Muscle of back (tissue), 13 donors: Measurements from ENCODE around the gene PDE6C. TPM values are rescaled to one million over a fixed set of nuclear protein-coding genes. Genes with fewer than 3 reads are reported as not detected.

Experiments used
- DNase-seq, 3 donors: peaks; one replicate each; pipeline versions ENCODE4 v3.0.0 to v3.0.0-alpha.2; 2013
- long read RNA-seq, 9 donors: transcript quantifications; one replicate each; lab custom pipeline, GENCODE V29; 2026
- polyA plus RNA-seq, 10 donors: library from polyadenylated mRNA; unstranded; fragments of 120-200 nt; gene quantifications; one replicate each; pipeline ENCODE4 v1.2.1, GENCODE V29; 2013; ENCODE audit not compliant: insufficient read length in 10 of 10

PDE6C gene
- polyA plus RNA-seq: 1 to 10 TPM in 4 of 10 donors, under 1 TPM in 6; 0.12 to 3.2 (median 0.71) TPM
- long read RNA-seq, donor 1: 0 reads
- long read RNA-seq, donor 2: 0 reads
- long read RNA-seq, donor 3: 0 reads
- long read RNA-seq, donor 4, partial matches to known transcripts: 40 of 48 reads
- long read RNA-seq, donor 4, other reads (novel, unspliced or antisense): 8 of 48 reads
- long read RNA-seq, donor 5: 0 reads
- long read RNA-seq, donor 6: 0 reads
- long read RNA-seq, donor 7: 0 reads
- long read RNA-seq, donor 8: 0 reads
- long read RNA-seq, donor 9: 0 reads

DNA sequence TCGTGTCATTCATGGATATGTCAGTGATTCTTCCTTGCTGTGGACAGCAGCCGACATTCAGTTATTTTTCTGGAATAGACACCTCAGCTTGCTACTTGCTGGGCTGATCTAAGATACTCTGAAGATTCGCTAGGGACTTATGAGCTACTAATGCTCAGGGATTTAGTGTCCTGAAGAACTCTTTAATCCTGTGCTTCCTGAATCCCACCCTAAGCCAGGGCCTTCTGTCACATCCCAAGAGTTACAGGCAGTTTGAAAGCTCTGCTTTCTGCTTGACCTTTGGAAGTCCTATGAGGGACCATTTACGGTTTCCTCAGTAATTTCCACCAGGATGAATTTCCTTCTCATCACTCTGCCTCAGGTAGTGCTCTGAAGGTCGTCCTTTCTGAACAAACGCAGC, at the start of gene PDE6C:
Gene PDE6C, plus strand, starts transcription at position 227 of the 400 bp plus-strand sequence. CDS start 189 bp downstream, outside the sequence.
- no peak for DNase-seq

DNA sequence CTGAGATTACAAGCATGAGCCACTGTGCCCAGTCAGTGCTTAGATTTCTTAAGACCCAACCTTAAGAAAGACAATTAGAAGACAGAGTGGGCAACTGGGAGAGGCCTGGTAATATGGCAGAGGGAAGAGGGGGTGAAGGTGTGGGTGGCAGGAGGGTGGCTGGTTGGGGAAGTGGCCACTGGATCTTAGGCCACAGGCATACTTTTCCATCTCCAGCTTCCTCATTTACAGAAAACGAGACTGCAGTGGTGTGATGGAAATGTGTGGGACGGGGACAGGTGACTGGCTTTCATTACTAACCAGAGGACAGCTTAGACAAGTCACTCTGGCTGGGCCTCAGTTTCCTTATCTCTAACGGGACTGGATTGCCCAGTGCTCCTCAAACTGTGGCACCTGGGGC, 46.9 kb upstream of the PDE6C start:
- DNase-seq: no peak

DNA sequence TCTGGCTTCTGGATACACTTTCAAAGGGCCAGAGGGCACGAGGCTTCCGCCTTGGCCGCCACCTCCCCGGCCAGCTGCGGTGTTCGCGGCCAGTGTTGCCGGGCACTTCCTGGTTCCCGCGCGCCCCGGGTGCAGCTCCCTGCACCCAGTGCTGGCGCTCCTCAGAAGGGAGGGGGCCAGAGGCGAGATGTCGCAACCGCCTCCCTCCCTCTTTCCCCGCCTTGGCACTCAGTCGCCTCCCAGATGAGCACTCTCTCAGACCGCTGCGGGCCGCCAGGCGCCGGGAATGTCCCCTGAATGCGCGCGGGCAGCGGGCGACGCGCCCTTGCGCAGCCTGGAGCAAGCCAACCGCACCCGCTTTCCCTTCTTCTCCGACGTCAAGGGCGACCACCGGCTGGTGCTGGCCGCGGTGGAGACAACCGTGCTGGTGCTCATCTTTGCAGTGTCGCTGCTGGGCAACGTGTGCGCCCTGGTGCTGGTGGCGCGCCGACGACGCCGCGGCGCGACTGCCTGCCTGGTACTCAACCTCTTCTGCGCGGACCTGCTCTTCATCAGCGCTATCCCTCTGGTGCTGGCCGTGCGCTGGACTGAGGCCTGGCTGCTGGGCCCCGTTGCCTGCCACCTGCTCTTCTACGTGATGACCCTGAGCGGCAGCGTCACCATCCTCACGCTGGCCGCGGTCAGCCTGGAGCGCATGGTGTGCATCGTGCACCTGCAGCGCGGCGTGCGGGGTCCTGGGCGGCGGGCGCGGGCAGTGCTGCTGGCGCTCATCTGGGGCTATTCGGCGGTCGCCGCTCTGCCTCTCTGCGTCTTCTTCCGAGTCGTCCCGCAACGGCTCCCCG, 45.7 kb upstream of the PDE6C start, which contains the start of gene FFAR4:
Gene FFAR4, plus strand, starts transcription at position 231 of the 842 bp plus-strand sequence. Its CDS starts 56 bp downstream, at position 287.
- peak in 1 of 3 donors; percentile 37 for DNase-seq

DNA sequence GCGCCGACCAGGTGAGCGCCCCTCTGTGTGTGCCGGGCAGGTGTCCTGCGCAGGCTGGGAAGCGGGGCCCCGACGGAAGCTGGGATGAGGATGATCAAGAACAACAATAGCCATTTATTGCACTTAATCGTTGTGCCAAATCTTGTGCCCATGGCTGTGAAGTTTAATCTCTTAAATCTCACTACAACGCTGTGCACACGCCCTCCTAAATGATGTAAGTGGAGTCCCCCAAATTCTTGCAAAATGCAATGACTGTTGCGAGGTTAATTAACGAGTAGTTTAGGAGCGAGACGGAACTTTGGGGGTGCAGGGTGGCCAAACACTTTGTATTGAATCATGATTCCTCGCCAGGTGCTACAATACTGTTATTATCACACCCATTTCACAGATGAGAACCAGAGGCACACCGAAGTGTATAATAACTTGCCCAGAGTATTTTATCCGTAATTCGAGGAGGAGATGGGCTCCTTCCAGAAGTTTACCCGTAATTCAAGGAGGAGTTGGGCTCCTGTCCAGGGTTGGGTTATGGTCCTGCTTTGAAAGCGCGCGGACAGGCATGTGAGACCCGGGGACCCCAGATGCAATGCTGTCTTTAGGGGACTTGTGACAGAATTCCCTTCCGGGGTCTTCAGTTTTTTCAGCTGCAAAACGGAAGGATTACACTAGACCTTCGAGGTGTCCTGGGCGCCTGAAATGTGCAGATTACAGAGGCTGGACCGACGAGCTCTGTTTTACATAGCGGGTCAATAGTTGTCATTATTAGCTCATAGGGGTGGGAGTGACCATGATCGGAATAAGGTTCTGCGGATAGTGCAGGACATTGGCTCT, 44.8 kb upstream of the PDE6C start:
- no peak for DNase-seq

DNA sequence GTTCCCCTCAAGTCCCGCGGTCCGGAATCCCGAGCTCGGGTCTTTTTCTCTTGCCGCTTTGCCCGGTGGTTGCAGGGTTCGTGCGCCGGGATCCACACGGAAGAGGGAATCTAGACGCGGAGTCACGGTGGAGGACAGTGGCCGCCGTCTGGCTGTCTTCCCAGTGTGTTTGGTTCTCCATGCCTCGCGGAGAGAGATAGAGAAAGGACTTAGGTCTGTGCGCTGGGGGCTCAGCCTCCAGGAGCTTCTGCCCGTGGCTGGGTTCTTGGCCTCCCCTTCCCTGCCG, 44.3 kb upstream of the PDE6C start:
- DNase-seq: peak in 1 of 3 donors; percentile 26

DNA sequence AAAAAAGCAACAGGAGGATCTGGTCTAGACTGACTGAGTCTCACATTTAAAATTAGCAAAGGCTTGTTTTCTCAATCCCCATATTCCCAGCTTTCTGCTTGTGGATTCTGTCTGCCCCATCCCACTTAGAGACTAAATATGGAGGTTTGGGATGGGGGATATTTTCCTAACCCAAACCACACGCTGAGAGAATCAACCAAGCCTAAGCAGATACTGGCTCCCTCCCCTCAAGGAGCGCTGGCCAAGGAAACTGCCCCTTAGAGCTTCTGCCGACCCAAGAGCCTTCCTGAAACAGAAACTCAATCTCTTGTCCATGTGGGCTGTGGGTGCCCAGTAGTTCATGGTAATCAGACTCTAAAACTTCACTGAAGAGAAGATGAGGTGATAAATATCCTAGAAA, 42.0 kb upstream of the PDE6C start:
- DNase-seq: no peak

DNA sequence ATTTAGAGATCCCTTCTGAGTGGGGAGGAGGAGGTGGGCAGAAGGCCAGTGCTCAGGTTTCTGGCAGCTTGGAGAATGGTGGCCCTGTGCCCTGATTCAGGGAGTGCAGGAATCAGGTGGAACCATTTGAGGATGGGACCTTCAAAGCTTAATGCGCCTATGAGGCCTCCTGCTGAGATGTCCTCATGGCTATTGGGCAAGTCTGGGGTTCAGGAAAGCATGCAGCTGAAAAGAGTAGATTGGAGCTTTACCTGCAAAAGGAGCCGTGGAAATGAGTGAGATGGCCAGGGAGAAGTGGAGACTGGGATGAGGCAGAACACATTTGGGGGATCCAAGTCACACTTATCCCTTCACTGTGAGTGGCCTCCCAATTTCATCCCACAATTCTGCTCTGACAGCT, 39.7 kb upstream of the PDE6C start:
- no peak for DNase-seq

DNA sequence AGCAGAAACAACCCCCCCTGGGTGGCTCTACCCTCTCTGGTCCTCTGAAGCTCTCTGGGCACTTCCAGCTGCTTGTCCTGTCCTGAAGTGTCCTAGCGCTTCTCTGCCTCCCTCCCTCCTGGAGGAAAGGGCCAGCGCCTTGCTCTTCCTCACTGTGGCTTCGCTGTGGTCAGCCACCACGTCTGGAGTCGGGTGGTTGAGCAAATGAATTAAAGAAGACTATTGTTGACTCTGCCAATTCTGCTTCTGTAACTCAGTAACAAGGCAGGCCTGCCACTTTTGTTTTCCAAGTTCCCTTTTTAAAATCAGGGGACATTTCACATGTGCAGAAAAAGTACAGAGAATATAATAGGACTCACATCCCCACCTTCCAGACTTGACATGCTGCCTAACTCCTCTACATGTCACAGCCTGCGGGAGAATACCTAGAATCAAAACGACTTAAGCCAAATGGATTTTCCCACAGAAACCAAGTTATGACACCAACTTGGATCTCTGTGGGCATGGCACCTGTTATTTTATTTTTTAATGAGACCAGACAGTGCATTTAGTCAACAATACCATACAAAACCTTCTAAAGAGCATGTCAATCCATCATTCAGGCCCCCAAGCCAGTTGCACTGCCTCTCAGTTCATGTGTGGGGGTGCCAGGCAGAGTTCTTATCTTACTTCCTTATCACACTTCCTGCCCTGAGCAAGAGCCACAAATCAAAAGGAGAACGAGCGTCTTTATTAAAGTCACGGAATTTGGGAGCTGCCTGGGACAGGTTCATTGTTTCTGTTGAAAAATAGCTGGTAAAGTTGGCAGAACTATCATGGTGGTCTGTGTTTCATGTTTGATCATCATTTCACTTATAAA, 39.1 kb upstream of the PDE6C start:
- peak in 1 of 3 donors; percentile 26 for DNase-seq

DNA sequence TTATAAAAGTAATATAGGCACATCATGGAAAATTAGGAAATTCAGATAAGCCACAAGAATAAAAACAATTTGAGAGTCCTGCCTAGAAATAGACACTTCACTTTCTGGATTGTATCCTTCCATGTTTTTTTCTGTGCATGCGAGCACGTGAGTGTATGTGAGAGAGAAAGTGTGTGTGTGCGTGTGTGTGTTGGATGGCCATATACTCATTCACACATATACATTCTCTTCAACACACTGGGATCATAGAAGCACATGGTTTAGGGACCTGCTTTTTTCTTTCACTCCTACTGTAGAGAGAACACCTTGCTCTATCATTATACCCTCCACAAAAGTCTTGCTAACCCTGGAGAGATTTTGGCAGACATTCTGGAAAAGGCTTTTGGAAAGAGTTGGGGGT, 38.4 kb upstream of the PDE6C start:
- no peak for DNase-seq

DNA sequence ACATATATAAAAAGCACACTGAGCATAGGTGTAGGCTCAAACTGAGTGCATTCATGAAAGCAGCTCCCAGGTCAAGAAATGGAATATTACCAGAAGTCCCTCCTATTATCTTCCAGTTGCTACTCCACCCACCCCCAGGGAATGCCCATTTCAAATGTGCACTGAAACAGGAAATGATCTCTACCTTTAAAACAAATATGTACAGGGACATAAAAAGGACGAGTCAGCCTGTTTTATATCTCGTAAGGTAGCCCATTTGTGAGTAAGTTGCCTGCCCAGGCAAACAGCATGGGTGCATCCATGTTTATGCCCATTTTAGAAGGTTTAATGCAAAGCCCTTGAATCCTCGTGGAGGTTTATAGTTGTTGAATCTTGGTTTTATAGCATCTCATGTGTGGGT, 35.4 kb upstream of the PDE6C start:
- DNase-seq: no peak

DNA sequence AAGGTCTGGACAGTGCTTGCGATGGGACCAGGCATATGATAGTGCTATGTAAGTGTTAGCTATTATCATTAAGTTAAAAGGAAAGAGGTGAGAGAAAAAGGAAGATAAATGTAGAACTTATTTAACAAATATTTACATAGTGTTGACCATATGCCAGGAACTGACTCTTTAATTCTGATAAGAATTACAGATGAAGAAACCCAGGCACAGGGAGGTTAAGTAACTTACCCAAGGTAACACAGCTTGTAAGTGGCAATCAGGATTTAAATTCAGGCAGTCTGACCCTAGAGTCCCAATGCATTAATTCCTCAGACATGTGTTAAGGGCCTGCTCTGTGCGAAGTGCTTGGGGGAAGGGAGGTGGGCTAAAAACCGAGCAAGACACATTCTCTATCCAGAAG, 34.8 kb upstream of the PDE6C start:
- no peak for DNase-seq

DNA sequence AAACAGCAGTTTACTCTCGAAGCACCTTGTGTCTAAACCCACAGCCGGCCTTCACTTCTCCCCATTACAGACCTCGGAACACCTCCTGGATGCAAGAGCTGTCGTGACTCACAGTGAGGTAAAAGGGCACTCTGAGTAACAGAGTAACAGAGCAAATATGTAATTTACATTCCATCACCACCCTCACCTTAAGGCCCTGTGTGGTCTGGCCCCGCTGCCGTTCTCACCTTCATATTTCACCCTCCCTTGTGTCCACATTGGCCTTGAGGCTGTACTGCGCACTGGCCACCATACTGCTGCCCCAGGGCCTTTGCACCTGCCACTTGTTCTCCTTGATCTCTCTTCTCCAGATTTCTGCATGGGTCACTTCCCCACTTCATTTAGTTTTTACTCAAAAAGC, 33.2 kb upstream of the PDE6C start:
- no peak for DNase-seq

DNA sequence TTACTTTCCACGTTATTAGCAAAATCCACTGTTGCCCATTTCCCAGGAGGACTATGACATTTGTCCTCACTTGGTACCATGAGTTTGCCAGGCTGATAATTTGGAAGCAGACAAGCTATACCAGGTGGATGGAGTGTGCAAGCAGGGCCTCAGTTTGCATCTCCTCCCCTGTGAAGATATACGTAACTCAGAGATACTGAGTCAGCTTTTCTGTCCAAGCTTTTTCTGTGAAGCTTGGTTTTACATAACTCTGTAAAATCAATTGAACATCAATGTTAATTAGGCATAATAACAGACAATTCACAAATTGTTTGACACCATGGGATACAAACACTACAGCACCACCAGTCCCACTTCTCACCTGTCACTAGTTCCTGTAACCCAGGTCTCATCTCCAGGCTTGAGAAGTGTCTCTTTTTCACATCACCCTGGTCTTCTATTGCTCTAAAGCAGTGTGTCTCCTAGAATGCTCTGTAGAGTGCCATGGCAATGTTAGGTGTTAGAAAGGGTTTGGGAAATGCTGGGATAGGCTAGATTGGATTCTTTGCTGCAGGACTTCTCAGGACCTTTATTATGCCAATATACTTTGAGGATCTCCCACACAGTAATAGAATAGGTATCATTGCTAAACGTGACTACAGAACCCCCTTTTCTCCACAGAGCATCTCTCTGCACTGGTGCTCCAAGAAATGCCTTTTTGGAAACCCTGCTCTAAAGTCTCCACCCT, 32.2 kb upstream of the PDE6C start:
- DNase-seq: no peak

DNA sequence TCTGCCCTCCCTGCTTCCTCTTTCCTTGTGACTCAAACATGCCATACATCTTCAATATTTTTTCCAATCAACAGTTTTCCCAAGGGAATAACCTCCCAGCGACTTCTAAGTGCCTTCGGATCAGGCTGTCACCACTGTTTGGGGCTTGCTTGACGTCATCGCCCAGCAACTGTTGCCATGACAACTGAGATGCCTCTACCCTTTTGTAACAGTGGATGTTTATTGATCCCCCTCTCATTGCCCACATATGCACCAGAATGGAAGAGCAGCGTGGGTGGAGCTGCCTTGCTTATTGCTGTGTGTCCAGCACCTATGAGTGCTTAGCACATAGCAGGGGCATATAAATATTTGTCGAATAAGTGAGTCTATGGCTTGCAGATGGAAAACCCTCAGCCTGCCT, 31.5 kb upstream of the PDE6C start:
- no peak for DNase-seq

DNA sequence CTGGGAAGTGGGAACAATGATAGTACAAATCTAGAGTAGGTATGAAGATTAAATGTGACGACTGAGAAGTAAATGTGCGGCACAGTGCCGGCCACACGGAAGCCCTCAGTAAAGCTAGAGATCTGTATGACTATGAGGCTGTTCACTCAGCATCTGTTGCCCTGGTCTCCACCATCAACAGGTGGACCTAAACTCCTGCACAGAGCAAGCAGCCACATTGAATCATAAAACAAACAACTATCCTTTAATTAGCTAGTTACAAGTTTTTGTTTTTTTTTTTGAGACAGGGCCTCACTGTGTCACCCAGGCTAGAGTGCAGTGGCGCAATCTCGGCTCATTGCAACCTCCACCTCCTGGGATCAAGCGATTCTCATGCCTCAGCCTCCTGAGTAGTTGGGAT, 27.9 kb upstream of the PDE6C start:
- DNase-seq: no peak

DNA sequence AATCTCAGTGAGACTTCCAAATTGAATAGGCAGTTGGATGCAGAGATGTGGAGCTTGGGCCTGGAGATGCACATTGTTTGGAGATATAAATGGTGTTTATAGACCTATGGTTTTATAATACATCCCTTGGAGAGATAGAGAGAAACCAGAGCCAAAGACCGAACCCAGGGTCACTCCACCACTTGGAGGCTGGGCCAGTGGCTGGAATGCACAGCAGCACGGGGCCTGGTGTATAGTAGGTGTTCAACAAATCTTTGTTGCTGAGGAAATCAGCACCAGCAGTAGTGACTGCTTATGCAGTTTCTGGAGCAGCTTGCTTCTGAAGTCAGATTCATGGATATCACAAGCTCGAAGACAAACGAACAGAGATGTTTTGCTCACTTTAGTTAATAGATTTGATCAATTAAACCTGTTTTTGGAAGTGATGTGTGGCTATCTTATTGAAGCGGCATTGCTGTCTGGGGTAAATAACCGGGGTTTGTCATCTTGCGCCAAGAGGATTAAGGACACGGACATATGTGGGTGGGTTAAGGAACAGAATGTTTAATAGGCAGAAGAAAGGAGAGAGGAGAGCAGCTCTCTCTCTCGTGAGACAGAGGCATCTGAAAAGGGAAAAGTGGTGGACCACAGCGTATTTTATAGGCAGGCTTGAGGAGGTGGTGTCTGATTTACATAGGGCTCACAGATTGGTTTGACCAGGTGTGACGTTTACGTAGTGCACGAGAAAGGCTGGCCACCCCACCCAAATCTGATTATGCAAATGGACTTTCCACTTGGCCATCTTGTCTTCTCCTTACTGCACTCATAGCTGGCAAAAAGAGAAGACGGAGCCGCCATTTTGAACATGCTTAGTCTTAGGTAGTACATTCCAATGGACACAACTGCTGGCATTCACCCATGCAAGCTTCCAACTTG, 22.4 kb upstream of the PDE6C start:
- DNase-seq: no peak

DNA sequence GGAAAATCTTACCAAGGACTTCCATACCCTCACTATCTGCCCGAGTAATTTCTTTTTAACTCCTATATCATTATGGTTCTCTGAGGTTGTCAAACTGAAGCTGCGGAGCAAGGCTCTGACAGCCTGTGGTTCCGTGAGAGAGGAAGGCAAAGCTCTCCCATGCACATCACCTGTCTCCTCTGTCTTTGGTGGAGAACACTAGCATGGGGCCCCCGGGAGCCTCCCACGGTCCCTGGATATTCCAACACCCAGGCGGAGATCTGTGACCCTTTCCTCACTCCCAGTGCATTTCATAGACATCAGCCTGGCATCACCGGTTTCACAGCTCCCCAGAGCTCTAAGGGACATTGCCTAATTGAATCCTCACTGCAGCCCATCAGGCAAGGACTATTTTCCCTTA, 21.7 kb upstream of the PDE6C start:
- DNase-seq: no peak

DNA sequence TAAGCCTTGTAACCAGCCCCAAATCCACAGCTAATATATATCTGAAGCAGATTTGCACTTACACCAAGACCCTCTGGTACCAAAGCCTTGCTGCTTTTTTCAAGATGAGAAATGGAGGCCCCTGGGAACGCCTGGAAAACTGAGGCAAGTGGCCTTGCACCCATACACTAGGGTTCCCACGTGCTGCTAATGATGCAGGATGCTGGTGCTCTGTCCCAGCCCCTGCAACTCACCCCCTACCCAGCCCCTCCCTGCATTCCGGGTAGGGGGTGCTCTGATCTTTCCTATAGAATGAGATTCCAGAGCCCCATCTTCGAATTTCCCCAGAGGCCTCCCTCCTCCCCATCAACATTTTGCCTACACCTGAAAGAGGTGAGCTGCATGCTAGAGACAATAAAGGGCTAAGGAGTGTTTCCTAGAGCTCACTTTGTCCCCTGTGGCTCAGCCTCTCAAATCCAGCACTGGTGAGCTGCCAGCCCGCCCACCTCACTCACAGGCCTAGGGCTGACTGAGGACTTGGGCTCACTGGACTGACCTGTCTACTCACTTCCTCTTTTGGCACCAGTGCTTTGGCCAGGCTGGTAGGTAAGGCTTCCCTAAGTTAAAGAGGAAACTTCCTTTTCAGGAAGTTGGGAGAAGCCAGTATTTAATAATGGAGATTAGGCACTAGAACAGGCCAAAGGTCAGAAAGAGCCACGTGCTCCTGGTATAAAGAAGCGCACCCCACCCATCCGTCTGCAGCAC, 21.1 kb upstream of the PDE6C start:
- no peak for DNase-seq

DNA sequence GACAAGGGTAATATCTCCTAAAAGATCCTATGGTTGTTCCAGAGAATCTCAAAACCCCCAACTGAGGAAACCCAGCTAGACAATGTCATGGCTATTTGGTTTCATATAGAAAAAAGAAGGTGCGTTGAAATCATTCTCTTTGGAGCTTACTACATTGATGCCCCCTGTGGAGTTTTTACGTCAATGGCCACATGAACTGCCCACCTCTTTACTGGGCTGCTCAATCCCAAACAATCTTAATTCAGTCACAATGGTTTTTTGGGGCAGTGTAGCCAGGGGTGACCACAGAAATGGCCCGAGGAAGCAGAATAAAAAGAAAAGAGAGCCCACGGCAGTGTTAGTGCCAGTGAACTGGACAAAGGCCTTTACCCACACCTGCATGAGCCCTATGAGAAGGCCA, 19.1 kb upstream of the PDE6C start:
- DNase-seq: no peak
